Measurements from ENCODE around the gene CMPK1. TPM values are rescaled to one million over a fixed set of nuclear protein-coding genes. Genes with fewer than 3 reads are reported as not detected.

CMPK1 gene
- total and polyA plus RNA-seq, 2 of the 8 experiments (the other 6 are each of a cell fraction or from before 2014, with no cell fraction given) = 6.0 to 36.9 TPM

DNA sequence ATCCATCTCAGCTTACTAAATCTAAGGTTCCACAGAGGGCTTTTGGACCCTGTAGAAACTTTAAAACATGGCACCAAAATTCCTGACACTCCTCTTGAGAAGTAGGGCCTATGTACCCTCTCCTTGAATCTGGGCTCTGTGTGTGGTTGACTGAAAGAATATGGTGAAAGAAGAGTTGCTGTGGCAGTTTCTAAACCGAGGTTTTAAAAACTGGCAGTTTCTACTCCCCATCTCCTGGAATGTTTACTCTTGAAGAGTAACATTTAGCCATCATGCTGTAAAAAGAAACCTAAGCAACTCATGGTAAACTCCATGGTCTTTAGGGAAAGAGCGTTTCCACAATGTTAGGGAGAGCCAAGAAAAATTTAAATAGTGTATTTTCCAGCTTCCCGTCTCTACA lies 4.6 kb upstream of the CMPK1 start (continued):
- TF ChIP-seq NANOG (IDR thresholded peaks at IDR 0.05; ENCODE audit: insufficient read depth, low read depth, low read length, poor library complexity, severe bottlenecking) (no peak), CHD2 (IDR thresholded peaks at IDR 0.05; ENCODE audit: low read length) (no peak), JUN (IDR thresholded peaks at IDR 0.05; ENCODE audit: low read depth, low read length) (no peak), BRCA1 (IDR thresholded peaks at IDR 0.05; ENCODE audit: low read depth, low read length) (no peak), HDAC2 (IDR thresholded peaks at IDR 0.05; ENCODE audit: borderline replicate concordance in 1 of 2, low read depth in 2 of 2, low read length in 2 of 2) (no peak), RXRA (IDR thresholded peaks at IDR 0.05; ENCODE audit: insufficient read depth, low read depth, low read length) (no peak), CEBPB (IDR thresholded peaks at IDR 0.05; ENCODE audit: low read depth, low read length) (no peak), SP2 (IDR thresholded peaks at IDR 0.05; ENCODE audit: low read length) (no peak)
